PC-9 (cell line): ENCODE results near the gene RSPRY1.
"Not testable (repeated sequence)": the region's sequence is repeated elsewhere in the genome, so short reads cannot be mapped to it uniquely, and the experiment has no call there.

Experiments
- EZH2 ChIP-seq: fragments of 200-600 bp; sonication (generic); IDR thresholded peaks from 2 replicates; pipeline ENCODE4 v1.8.0; 2017; ENCODE audit warnings: antibody characterized with exemption, low read depth
- TF ChIP-seq, protein P1 (sequence below): fragments of 200-600 bp; sonication (generic); conservative IDR thresholded peaks from 2 replicates; pipeline ENCODE4 v1.6.1; 2017; ENCODE audit warnings: mixed run types, antibody characterized with exemption, mild to moderate bottlenecking, moderate library complexity

DNA sequence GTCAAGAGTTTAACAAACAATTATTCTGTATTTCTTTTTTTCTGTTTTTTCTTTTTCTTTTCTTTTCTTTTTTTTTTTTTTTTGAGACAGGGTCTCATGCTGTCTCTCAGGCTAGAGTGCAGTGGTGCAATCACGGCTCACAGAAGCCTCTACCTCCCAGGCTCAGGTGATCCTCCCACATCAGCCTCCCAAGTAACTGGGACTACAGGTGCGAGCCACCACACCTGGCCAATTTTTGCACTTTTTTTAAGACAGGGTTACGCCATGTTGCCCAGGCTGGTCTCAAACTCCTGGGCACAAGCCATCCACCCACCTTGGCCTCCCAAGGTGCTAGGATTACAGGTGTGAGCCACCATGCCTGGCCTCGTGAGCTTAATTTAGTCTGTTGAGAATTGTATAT lies 3.4 kb downstream of the RSPRY1 start:
- TF ChIP-seq, protein P1, sequence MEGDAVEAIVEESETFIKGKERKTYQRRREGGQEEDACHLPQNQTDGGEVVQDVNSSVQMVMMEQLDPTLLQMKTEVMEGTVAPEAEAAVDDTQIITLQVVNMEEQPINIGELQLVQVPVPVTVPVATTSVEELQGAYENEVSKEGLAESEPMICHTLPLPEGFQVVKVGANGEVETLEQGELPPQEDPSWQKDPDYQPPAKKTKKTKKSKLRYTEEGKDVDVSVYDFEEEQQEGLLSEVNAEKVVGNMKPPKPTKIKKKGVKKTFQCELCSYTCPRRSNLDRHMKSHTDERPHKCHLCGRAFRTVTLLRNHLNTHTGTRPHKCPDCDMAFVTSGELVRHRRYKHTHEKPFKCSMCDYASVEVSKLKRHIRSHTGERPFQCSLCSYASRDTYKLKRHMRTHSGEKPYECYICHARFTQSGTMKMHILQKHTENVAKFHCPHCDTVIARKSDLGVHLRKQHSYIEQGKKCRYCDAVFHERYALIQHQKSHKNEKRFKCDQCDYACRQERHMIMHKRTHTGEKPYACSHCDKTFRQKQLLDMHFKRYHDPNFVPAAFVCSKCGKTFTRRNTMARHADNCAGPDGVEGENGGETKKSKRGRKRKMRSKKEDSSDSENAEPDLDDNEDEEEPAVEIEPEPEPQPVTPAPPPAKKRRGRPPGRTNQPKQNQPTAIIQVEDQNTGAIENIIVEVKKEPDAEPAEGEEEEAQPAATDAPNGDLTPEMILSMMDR: not testable (repeated sequence)
- not testable (repeated sequence) for TF ChIP-seq EZH2
